Glomerular visceral epithelial cell (primary cell): ENCODE results near the gene TTC19.
"Not testable (repeated sequence)": the region's sequence is repeated elsewhere in the genome, so short reads cannot be mapped to it uniquely, and the experiment has no call there.

Experiments
- DNase-seq: peaks from one replicate; pipeline ENCODE4 v3.0.0-alpha.2; 2016; ENCODE audit errors: extremely low spot score

TTC19 gene

DNA sequence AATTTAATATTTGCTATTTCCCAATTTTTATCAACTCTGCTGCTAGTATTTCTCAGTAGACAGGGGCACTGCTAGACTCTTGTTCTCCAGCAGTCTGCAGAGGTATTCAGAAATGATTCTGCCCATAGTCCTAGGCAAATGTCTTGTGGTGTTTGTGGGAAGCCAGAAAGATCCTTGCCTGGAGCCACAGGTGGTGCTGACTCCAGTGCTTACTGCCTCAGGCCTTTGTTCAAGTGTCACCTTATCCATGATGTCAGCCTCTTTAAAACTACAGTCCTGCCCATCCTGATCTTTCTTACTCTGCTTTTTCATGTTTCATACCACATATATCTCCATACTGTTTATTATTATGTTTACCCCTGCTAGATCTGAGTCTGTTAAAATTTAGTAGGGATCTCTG is 26.6 kb upstream of the TTC19 start:
- DNase-seq = no peak

DNA sequence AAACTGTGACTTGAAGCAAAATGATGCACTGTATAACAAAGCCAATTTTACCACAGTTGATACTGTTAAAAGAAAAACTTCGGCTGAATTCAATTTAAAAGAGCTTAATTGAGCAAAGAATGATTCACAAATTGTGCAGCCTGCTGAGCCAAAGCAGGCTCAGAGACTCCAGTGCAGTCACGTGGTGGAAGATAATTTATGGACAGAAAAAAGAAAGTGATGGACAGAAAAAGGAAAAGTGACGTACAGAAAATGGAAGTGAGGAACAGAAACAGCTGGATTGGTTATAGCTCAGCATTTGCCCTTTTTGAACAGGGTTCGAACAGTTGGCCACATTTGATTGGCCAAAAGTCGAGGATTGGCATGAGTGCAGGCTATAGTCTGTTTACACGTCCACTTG is 25.8 kb upstream of the TTC19 start:
- no peak for DNase-seq

DNA sequence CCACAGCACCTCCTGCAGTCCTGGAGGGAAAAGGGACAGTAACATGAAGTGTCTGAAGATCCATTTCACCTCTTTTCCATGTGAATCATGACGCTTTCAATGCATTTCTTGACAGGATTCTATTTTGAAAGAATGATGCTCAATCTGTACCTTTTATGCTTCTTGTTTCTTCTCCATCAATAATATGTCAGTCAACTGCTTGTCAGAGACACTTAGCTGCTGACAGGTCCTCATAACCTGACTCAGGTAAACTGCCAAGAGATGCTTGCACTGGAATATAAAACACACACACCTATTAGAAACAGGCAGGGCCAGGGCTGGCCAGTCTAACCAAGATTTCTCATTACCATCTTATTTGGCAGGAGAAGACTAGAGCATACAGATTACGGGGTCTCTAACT is 21.7 kb upstream of the TTC19 start:
- DNase-seq = no peak

DNA sequence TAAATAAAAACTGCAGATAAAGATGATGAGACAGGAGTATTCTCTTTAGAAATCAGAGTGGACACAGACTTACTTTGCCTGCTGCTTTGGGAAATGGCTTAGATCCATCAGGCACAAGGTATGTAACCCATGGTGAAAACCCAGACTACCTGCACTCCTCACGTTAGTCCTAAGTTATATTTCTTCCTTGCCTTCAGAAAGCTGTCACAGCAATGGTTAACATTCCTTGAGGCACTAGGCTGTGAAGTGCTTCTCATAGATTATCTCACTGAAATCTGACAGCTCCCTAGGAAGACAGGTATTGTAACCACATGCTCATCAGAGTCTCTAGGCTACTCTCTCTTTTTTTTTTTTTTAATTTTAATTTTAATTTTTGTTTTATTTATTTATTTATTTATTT is 21.0 kb upstream of the TTC19 start:
- no peak for DNase-seq

DNA sequence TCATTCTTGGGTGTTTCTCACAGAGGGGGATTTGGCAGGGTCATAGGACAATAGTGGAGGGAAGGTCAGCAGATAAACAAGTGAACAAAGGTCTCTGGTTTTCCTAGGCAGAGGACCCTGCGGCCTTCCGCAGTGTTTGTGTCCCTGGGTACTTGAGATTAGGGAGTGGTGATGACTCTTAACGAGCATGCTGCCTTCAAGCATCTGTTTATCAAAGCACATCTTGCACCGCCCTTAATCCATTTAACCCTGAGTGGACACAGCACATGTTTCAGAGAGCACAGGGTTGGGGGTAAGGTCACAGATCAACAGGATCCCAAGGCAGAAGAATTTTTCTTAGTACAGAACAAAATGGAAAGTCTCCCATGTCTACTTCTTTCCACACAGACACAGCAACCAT is 20.6 kb upstream of the TTC19 start:
- DNase-seq = not testable (repeated sequence)

DNA sequence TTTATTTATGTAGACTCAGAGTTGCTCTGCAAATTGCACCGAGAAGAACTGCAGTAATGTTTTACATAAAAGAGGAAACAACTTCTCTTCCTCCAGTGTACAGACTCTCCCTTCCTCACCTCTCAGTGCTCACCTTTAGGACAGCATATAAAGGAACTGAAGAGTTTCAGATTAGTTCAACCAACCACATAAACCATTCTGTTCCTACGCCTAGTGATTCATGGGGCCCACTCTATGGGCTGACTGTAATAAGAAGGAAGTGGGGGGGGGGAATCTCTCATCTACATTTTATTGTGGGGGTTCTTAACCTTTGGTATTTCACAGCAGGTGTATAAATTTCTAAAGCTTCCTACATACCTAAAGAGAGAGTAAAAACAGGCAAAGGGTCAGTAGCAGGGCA is 18.4 kb upstream of the TTC19 start:
- no peak for DNase-seq

DNA sequence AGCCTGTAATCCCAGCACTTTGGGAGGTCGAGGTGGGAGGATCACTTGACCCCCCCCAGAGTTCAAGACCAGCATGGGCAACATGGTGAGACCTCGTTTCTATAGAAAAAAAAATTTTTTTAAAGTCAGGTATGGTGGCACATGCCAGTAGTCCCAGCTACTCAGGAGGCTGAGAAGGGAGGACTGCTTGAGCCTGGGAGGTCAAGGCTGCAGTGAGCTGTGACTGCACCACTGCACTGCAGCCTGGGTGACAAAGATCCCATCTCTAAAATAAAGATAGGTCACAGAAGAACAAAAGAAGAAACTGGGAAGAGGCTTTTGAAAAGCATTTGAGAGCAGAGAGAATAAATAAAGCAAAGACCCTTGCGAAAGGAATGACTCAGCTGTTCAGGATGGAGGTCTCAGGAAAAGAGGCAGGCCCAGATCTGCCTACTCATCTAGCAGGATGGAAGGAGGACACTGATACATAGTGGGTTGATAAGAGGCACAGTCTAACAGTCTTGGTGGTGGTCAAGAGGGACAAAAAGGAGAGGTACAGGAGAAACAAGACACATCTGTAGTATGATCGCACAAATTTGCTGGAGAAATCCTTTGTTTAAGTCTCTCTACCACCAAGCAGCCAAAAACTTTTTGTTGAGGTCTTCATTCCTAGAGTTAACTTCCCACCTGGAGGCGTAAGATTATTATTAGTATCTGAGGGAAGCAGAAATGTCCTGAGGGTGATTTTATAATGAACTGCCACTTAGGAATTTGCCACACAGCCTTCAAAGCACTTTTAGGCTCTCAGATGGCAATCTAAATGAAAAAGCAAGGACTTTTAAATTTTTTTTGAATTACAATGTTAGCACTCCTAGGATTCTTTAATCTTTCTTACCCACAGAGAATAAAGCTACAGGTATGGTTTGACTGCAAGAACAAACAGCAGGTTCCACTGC is 17.7 kb upstream of the TTC19 start:
- no peak for DNase-seq

DNA sequence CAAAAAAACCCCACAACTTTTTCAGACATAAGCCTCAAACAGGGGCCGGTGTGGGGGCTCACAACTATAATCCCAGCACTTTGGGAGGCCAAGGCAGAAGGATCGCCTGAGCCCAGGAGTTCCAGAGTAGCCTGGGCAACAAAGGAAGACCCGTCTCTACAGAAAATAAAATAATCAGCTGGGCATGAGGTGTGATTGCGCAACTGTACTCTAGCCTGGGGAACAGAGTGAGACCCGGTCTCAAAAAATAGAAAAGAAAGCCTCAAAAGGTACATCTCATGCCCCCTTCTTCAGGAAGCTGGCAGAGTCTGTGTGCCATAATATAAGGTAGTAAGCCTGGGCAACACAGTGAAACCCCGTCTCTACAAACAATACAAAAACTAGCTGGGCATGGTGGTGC is 3.3 kb upstream of the TTC19 start:
- DNase-seq = no peak

DNA sequence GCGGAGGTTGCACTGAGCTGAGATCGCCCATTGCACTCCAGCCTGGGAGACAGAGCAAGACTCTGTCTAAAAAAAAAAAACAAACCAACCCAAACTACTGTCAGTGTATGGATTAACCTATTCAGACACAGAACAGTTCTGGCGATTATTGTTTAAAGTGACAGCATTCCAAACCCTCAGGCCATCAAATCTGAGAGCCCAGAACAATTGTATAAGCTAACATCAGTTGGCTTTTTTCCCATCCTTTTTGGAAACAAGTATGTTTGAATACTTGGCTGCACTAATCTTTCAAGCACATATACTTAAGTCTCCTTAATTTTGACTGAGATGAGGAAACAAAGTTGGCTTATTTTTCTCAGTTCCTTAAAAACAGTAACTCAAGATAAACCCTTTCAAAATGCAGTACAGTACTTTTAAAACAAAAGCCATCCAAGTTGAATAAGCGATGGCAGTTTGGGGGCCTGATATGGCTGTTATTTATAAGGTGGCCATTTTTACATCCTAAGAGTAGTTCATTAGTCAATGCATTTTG is 1.5 kb upstream of the TTC19 start:
- DNase-seq = no peak

DNA sequence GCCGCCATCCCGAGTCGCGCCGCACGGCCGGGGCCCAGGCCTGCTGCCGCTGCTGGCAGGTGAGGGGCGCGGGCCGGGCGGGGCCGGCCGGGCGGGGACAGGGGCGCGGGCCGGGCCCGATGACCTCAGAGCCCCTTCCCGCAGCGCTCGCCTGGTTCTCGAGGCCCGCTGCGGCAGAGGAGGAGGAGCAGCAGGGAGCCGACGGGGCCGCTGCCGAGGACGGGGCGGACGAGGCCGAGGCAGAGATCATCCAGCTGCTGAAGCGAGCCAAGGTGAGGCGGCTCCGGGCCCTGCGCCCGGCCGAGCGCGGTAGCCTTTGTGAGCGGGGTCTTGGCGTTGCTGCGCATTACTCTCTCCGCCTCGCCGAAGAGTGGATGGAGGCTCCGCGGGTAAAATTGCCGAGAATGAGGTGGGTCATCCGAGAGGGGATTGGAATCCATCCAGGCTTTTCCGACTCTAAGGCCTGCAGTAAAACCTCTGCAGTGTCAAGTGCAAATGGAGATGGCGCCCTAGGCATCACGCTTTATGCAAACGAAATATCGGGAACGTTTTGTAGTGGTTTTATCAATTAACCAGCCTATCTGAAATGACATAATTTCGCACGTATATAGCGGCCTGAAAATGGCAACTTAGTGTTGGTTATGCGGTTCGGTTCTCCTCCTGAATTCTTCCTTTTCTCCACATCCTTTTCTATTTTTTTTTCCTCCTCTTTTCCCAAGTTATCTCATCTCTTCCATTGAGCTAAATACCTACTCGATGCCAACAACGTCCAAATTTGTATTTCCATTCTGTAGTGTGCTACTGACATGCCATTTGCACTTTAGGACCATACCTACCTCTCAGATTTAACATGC is 577 bp downstream of the TTC19 start:
- peak; percentile 56 for DNase-seq

DNA sequence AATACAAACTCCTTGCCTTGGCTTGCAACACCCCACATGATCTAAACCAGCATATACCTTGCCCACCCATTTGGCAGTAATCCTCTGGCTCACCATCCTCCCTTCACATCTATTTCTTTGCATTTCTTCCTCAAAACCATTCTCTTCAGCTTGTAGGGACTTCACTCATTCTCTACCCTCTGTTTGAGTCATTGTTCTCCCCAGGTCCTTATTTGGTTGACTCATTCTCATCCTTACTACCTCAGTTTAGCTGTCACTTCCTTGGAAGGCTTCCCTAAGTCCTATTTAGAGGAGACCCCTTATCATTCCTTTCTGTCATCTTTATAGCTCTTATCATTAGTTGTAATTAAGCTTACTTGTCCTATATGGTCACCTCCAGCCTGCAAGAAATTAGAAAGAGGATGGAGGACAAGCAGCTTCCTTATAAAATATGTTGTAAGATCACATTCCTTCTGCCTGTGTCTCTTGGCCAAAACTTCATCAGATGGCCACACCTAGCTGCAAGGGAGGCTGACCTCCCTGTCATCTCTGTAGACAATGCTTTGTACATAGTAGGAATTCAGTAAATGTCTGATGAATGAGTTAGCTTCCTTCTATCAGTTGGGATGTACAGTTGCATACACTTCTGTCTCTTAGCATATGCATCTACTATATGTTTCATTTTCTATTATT is 1.7 kb downstream of the TTC19 start:
- DNase-seq = no peak

DNA sequence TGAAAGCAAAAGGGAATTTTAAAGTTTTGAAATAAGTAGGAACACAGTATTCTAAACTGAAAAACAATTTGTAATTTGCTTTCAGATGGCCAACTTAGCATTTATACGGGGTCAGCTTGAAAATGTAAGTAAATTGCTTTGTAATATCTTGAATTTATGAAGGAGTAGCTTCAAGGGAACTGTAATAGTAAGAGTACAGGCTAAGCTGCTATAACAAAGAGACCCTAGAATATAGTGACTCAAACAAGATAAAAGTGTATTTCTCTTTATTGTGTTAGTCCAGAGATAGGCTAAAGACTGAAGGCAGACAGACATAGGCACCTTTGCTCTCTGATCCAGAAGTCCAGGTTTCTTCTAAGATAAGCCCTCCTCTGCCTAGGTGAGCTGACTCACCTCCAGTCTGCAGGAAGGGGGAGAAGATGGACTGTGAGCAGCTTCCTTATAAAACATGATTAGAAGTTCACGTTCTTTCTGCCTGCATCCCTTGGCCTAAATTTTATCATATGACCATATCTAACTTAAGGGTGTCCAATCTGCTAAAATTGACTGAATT is 3.2 kb downstream of the TTC19 start:
- no peak for DNase-seq

DNA sequence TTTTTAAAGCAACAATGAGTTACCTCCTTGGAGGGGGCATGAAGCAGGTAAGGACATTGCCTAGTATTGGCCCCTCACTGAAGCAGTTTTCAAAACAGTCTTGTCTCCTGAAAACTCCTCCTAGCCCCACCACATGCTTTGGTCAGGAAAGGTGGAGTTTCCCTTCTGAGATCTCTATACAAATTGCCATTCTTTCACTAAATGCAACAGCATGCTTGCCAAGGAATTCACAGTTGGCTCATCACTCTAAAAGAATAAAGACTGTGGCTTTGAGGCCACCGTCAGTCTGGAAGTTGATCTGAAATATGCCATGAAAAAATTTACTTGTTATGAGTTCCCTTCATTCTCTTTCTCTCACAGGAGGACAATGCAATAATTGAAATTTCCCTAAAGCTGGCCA is 4.2 kb downstream of the TTC19 start:
- DNase-seq = no peak

DNA sequence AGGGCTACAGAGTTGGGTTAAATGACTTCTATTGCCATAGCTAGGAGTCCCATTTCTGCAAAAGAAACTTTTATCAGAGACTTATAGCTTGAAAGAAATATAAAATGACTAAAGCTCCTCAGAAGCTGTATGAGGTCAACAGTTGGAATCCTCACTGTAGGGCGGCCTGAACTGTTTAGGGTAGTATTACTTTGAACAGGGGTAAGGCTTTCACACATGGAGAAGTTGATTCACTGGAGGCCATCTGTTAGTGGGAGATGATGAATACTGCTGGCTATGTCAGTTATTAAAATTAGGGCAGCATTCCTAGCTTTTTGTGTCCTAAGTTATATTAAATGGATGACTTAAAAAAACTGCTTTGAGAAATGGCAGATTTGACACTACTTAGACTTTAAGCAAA is 6.0 kb downstream of the TTC19 start:
- DNase-seq = no peak

DNA sequence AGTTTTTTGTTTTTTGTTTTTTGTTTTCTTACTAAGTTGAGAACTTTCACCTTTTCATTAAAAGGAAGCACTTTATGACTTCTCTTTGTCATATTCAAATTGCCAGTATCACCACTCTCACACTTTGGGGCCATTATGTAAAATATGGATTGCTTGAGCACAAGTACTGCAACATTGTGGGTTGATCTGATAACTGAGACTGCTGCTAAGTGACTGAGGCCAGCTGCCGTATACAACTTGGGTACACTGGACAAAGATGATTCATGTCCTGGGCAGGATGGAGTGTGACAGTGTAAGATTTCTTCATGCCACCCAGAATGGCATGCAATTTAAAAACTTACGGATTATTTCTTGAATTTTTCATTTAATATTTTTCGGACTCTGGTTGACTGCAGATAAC is 7.8 kb downstream of the TTC19 start:
- DNase-seq = no peak

DNA sequence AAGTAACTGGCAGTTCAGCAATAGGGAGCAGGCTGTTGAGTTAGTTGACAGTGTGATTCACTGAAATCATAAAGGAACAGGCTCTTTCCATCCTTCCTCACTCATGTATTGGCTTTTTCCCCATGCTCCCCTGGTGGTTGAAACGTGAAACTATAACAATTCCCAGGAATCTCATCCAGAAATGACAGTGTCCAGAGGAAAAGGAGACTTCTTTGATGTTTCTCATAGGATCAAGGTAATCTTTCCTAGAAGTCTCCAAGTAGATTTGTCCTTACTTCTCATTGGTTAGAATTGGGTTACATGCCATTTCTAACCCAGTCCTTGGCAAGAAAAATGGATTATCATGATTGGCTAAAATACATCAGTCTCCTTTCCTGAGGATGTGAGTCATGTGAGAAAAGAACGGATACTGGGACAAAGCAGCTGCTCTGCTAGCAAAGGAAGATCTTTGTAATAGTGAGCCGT is 14.4 kb downstream of the TTC19 start:
- DNase-seq = peak; percentile 71

DNA sequence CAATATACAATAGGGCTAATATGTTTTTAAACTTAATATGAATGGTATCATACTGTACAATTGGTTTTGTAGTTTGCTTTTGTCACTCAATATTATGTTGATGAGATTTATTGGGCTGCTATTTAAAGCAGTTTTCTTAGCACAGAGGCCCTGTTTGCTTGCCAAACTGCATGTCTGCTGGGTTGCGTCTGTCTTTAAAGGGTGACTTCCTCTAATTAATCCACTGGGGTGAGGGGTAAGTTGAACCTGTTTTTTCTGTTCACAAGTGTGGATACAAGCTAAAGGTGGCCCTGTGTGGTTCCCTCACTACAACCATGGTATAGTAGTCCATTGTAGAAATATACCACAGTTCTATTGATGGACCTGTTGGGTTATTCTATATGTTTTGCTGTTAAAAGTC is 19.7 kb downstream of the TTC19 start:
- no peak for DNase-seq

DNA sequence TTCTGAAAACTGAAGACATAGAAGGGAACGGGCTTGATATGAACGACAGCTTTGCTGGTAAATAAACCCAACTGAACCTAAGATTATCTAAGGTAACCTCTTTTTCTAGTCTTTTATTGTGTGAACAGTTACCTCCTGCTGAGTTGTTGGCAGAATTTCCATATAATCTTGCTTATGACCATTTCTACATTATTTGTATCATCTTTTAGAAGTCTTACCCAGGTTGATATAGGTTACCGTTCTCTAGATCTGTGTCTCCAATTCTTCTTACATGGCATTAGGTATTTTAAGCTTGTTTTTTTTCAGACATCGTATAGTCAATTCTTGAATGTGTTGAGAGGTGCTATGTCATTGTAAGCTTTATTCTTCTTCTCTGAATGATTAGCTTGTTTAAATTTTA is 24.3 kb downstream of the TTC19 start:
- no peak for DNase-seq

DNA sequence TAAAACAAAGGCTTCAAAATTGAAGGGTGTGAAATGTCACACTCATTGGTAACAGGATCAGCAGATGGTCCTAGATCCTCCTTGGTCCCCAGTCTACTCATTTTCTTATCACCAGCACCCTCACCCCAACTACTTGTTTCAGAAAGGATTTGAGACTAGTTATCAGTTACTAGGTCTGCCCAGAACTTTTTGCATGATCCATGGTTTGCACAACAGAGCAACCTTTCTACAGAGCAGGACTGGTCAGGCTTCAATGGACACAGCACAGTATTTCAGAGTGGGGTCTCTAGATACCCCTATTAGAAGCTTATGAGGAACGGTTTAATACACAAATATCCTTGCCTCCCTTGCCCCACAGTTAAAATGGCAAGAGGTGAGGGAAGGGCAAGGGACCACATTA is 25.6 kb downstream of the TTC19 start:
- DNase-seq = no peak

DNA sequence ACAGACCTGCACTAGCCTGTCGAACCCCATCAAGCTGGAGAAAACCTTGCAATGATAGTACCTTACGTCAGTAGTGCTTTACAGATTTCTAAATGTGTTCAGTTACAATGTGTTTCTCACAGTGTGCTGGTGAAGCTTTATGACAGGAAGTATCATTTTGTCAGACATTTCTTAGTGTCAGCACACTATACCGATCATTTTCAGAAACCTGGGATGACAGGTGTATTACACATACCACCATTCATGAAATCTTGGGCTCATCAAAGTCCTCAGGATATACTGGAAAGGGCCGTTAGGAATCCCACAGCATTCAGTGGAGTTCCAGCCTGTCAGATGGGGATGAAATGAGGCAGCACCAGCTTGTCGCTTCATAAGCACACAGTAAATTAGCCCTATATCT is 27.3 kb downstream of the TTC19 start:
- no peak for DNase-seq

DNA sequence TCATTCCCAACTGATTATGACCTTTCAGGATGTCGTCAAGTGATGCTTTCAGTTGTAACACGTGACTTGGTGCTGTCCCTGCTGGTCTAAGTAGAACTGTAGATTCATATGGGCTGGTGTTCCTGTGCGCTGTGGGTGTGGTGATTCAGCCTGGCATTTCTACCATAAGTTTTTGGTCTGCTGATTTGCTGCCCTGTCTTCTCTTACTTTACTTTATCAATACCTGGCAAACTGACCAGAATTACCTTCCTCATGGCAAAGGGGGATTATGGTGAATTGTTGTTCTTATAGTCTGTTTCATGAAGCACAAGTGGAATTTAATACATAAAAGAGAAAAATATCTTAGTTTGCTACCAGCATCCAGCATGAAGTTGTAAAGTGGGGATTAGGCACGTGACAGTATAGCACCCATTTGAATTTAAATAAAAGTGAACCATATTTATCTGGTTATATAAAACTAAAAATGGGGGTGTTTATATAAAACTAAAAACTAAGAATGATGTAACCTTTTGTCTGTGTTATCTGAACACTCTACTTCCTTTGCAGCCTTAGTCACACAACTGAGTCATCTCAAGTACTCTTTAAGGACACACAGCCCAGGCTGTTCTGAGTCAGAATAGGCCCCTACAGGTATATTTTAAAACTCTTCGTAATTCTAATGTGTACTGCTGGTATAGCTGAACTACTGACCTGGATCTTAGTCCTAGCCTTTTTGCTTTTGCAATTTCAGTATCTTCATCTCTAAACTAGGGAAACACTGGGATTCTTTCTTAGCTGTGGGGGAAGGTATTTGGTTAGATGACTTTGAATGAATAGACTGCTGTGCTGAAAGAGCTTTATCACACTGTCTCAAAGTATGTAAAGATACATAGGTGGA is 28.3 kb downstream of the TTC19 start:
- peak; percentile 88 for DNase-seq
